ENCODE data around the gene SORCS2. TPM values are rescaled to one million over a fixed set of nuclear protein-coding genes. Genes with fewer than 3 reads are reported as not detected.

Gene SORCS2
- total and polyA plus RNA-seq, 2 of the 4 experiments (the other 2 are of a cell fraction), result 0.36 to 0.62 TPM

- DNase-seq (no peak), ATAC-seq (ENCODE audit: low read depth) (no peak)
- no TSS peak for BruUV-seq (replicated peaks)
- Histone ChIP-seq H3K27me3 (ENCODE audit: control insufficient read depth, insufficient read depth, low read length) (peaks cover 29% of the 10 kb centered on the region), H3K9me1 (ENCODE audit: insufficient read depth, low read length) (no peaks in the 10 kb centered on the region), H2BK5ac (ENCODE audit: low read depth, low read length, poor library complexity, severe bottlenecking) (no peak overlapping the region), H3K23ac (ENCODE audit: low read depth, low read length) (no peak overlapping the region), H2AFZ (replicated peaks; ENCODE audit: low read length, poor library complexity) (no peak overlapping the region), H2AK5ac (ENCODE audit: low read depth, low read length) (no peak overlapping the region), H3K18ac (ENCODE audit: low read depth, low read length) (no peak overlapping the region), H3K4me1 (ENCODE audit: control insufficient read depth, insufficient read depth, low read length) (no peaks in the 10 kb centered on the region), H3K4me2 (ENCODE audit: low read depth, low read length) (no peak overlapping the region), H4K91ac (ENCODE audit: insufficient read depth, low read depth, low read length) (no peak overlapping the region), H4K8ac (ENCODE audit: low read depth in 2 of 2, low read length in 2 of 2) (no peak overlapping the region), H2BK15ac (ENCODE audit: low read depth, low read length) (no peak overlapping the region), H2BK20ac (ENCODE audit: low read depth, low read length) (no peak overlapping the region), H3K27ac (ENCODE audit: insufficient read depth, low read length) (no peak overlapping the region), H3K14ac (replicated peaks; ENCODE audit: low read depth, low read length) (no peak overlapping the region), H2BK120ac (ENCODE audit: low read depth, low read length) (no peak overlapping the region), H4K20me1 (ENCODE audit: insufficient read depth, low read length) (no peaks in the 10 kb centered on the region; the same call in 1 of the 2 replicates), H3K56ac (ENCODE audit: extremely low read depth, insufficient read depth, low read length) (no peak overlapping the region), H3K9ac (ENCODE audit: low read depth, low read length) (no peak overlapping the region), H3K9me3 (ENCODE audit: control insufficient read depth, insufficient read depth, low read length) (no peaks in the 10 kb centered on the region), H3K4me3 (ENCODE audit: insufficient read depth, low read depth, low read length) (no peak overlapping the region), H4K5ac (ENCODE audit: low read depth, low read length) (no peak overlapping the region), H3K36me3 (ENCODE audit: control insufficient read depth, insufficient read depth, low read length) (no peaks in the 10 kb centered on the region), H2AK9ac (replicated peaks; ENCODE audit: low read depth, low read length, poor library complexity) (no peak overlapping the region), H3K4ac (ENCODE audit: low read depth, low read length) (no peak overlapping the region), H3K79me1 (ENCODE audit: low read depth in 1 of 2, low read length in 2 of 2) (no peaks in the 10 kb centered on the region)
- ChIA-PET POLR2A (ENCODE audit: unreplicated experiment) (no interaction called here), CTCF (no interaction called here)
- intact Hi-C loops (cut with micrococcal nuclease), result no loop called here
- no peak for TF ChIP-seq MAZ (IDR thresholded peaks at IDR 0.05; ENCODE audit: borderline replicate concordance, low read depth, low read length)
- no peak for TF ChIP-seq RAD21 (IDR thresholded peaks at IDR 0.05; ENCODE audit: low read length)
- TF ChIP-seq ELK1 (IDR thresholded peaks at IDR 0.05; ENCODE audit: borderline replicate concordance, low read depth, low read length), result no peak
- no peak for TF ChIP-seq NFE2L2 (IDR thresholded peaks at IDR 0.05; ENCODE audit: low read depth, low read length)
- dilution Hi-C loops (cut with HindIII; ENCODE audit: low sequenced_read_pairs, unreplicated experiment), result no loop called here
- no CpG with 5 or more reads among the region's 4 CpGs for WGBS, 2 experiments (ENCODE audit: extremely low coverage in 2 of 2, insufficient read length in 1 of 2)
- in situ Hi-C loops (cut with MboI; ENCODE audit: low sequenced_read_pairs), result no loop called here
Observed at GRCh38 chr4:7731437-7731836, 539.1 kb downstream of the SORCS2 start.
